ENCODE data around the gene UBE2M.

GRCh38 chr19:58520257-58520599 is 38.2 kb downstream of the UBE2M start:
- no peak for TF ChIP-seq CTCF (IDR thresholded peaks at IDR 0.05)
- TF ChIP-seq POLR2A (IDR thresholded peaks at IDR 0.05; ENCODE audit: low read length): no peak
- no peak for TF ChIP-seq MYC (IDR thresholded peaks at IDR 0.05; ENCODE audit: borderline replicate concordance, low read length)
- no peak for TF ChIP-seq REST (IDR thresholded peaks at IDR 0.05)
- TF ChIP-seq MAZ (IDR thresholded peaks at IDR 0.05; ENCODE audit: borderline replicate concordance, low read depth, low read length): no peak
- TF ChIP-seq MAX (IDR thresholded peaks at IDR 0.05): no peak
